CD14-positive monocyte (primary cell): ENCODE data around the gene SPATA46. TPM values are rescaled to one million over a fixed set of nuclear protein-coding genes. Genes with fewer than 3 reads are reported as not detected.

Experiments used
- DNase-seq, 3 donors: peaks; one replicate each; pipeline ENCODE4 v3.0.0-alpha.2; 2011 to 2022
- H2AFZ ChIP-seq: 2 replicates; pipeline ENCODE4 v1.6.0; 2012; ENCODE audit warnings: mild to moderate bottlenecking, low read depth, low read length, inconsistent platforms; ENCODE audit not compliant: insufficient read depth, poor library complexity, severe bottlenecking
- H3K27ac ChIP-seq, 2 donors: 1 replicate in 1 of 2; 2 replicates in 1 of 2; pipeline ENCODE4 v1.5.1; 2012 to 2013; ENCODE audit warnings: low read length in 2 of 2, control low read depth in 1 of 2, inconsistent platforms in 1 of 2, low read depth in 1 of 2, mild to moderate bottlenecking in 1 of 2
- H3K27me3 ChIP-seq, 2 donors: one replicate each; pipeline versions ENCODE4 v1.6.0 to v1.6.1; 2011 to 2013; ENCODE audit warnings: low read length in 2 of 2; ENCODE audit not compliant: control insufficient read depth in 2 of 2, insufficient read depth in 2 of 2
- H3K36me3 ChIP-seq, 2 donors: replicated peaks in 1 of 2; 1 replicate in 1 of 2; 2 replicates in 1 of 2; pipeline versions ENCODE4 v1.5.1 to v1.6.1; 2012 to 2013; ENCODE audit warnings: low read length in 2 of 2, control low read depth in 1 of 2, inconsistent platforms in 1 of 2, mild to moderate bottlenecking in 1 of 2; ENCODE audit not compliant: insufficient read depth in 2 of 2, control insufficient read depth in 1 of 2
- H3K4me1 ChIP-seq, 2 donors: 1 replicate in 1 of 2; 2 replicates in 1 of 2; pipeline versions ENCODE4 v1.5.1 to v1.6.1; 2012 to 2013; ENCODE audit warnings: low read length in 2 of 2, control low read depth in 1 of 2, inconsistent platforms in 1 of 2, mild to moderate bottlenecking in 1 of 2, moderate library complexity in 1 of 2; ENCODE audit not compliant: insufficient read depth in 2 of 2, control insufficient read depth in 1 of 2
- H3K4me2 ChIP-seq: replicated peaks from 2 replicates; pipeline ENCODE3; 2012; ENCODE audit warnings: low read length, moderate library complexity, mild to moderate bottlenecking; ENCODE audit not compliant: poor library complexity, severe bottlenecking; ENCODE audit errors: extremely low read depth
- H3K4me3 ChIP-seq, 3 experiments: fragments of 200-600 bp in 1 of 3; sonication (generic) in 1 of 3; replicated peaks in 1 of 3; 1 replicate in 2 of 3; 2 replicates in 1 of 3; pipeline ENCODE4 v1.5.1; 2011 to 2013; ENCODE audit warnings: low read length in 3 of 3, mild to moderate bottlenecking in 3 of 3, control low read depth in 2 of 3, low read depth in 2 of 3, inconsistent platforms in 1 of 3, moderate library complexity in 1 of 3
- H3K79me2 ChIP-seq: 2 replicates; pipeline ENCODE4 v1.6.0; 2012; ENCODE audit warnings: mild to moderate bottlenecking, control low read depth, inconsistent platforms, low read length, moderate library complexity; ENCODE audit not compliant: insufficient read depth
- H3K9ac ChIP-seq: 2 replicates; pipeline ENCODE4 v1.6.0; 2017; ENCODE audit warnings: low read length, mild to moderate bottlenecking; ENCODE audit not compliant: insufficient read depth, poor library complexity, severe bottlenecking
- H3K9me3 ChIP-seq, 2 donors: replicated peaks in 1 of 2; 1 replicate in 1 of 2; 2 replicates in 1 of 2; pipeline versions ENCODE4 v1.5.1 to v1.6.1; 2012 to 2013; ENCODE audit warnings: low read length in 2 of 2, control low read depth in 1 of 2; ENCODE audit not compliant: control insufficient read depth in 1 of 2, insufficient read depth in 1 of 2
- H4K20me1 ChIP-seq: 2 replicates; pipeline ENCODE4 v1.6.0; 2012; ENCODE audit warnings: mild to moderate bottlenecking, low read length, control low read depth, moderate library complexity; ENCODE audit not compliant: insufficient read depth
- H3K27ac Mint-ChIP-seq, 7 donors: one replicate each; pipeline ENCODE4 v1.8.0; 2020; ENCODE audit warnings: mild to moderate bottlenecking in 7 of 7, mixed read lengths in 7 of 7, moderate library complexity in 6 of 7, inconsistent platforms in 2 of 7
- H3K27me3 Mint-ChIP-seq, 3 donors: one replicate each; pipeline ENCODE4 v1.8.0; 2021 to 2022; ENCODE audit warnings: low read depth in 3 of 3, mild to moderate bottlenecking in 3 of 3, mixed read lengths in 3 of 3, moderate library complexity in 3 of 3, inconsistent platforms in 1 of 3
- H3K36me3 Mint-ChIP-seq, 2 donors: one replicate each; pipeline ENCODE4 v1.8.0; 2020; ENCODE audit warnings: mixed read lengths in 2 of 2, inconsistent platforms in 1 of 2, mild to moderate bottlenecking in 1 of 2
- H3K4me1 Mint-ChIP-seq: one replicate; pipeline ENCODE4 v1.8.0; 2020; ENCODE audit warnings: mild to moderate bottlenecking, mixed read lengths
- H3K4me3 Mint-ChIP-seq, 2 donors: one replicate each; pipeline ENCODE4 v1.8.0; 2020; ENCODE audit warnings: mild to moderate bottlenecking in 2 of 2, mixed read lengths in 2 of 2, moderate library complexity in 1 of 2
- H3K9me3 Mint-ChIP-seq, 7 donors: one replicate each; pipeline ENCODE4 v1.8.0; 2020 to 2022; ENCODE audit warnings: mixed read lengths in 7 of 7, mild to moderate bottlenecking in 6 of 7, moderate library complexity in 6 of 7, inconsistent platforms in 2 of 7
- WGBS: methylation state at CpG from one replicate; pipeline ENCODE4 v1.1.5; 2013; ENCODE audit warnings: missing lambda C conversion rate; ENCODE audit not compliant: insufficient coverage; 5-methylcytosine and 5-hydroxymethylcytosine counted together
- intact Hi-C, 2 donors: fragments of 100-400 bp; cut with micrococcal nuclease; formaldehyde crosslinking; loops; one replicate each; pipeline versions ENCODE4 v1.15.0 to v1.15.1; 2023
- polyA plus RNA-seq, 3 donors: library from polyadenylated mRNA; depleted of rRNA in 1 of 3; unstranded in 2 of 3; stranded (reverse) in 1 of 3; fragments of 300-500 nt in 2 of 3; fragments of >200 nt in 1 of 3; fragmentation: Illumina TruSeq in 2 of 3; gene quantifications; 1 replicate in 2 of 3; 2 replicates in 1 of 3; pipeline ENCODE4 v1.2.3, GENCODE V29; 2012 to 2021
- TF ChIP-seq, protein P1 (sequence below): fragments of 200-600 bp; IDR thresholded peaks from one replicate; pipeline ENCODE4 v1.8.0; 2022; ENCODE audit warnings: antibody characterized with exemption, mild to moderate bottlenecking

Gene SPATA46
- polyA plus RNA-seq, 3 donors: not detected

DNA sequence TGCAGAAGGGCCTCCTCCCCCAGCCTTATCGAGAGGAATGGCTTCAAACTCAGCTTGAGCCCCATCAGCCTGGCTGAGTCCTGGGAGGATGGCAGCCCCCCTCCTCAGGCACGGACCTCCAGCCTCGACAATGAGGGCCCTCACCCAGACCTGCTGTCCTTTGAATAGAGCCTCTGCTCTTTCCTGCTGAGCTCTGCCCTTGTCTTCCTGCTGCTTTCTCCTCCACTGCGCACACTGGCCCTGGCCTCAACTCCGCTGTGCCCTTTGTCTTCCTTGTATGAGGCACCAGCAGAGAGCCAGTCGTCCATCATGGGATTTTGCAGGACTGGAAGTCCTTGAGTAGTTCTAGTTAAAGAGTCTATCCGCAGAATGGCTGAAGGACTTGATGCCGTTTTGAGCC, 6.9 kb upstream of the SPATA46 start:
- Mint-ChIP-seq H3K4me3 (no peak overlapping the region), H3K27me3 (peaks cover 0 to 2% (median 0%) of the 10 kb centered on the region in 3 donors), H3K27ac (peak overlapping the region in 1 of 7 donors; percentile 33), H3K9me3 (no peaks in the 10 kb centered on the region), H3K36me3 (no peaks in the 10 kb centered on the region), H3K4me1 (peaks cover 23% of the 10 kb centered on the region)
- Histone ChIP-seq H3K79me2 (no peaks in the 10 kb centered on the region), H2AFZ (no peak overlapping the region), H4K20me1 (no peaks in the 10 kb centered on the region), H3K27ac (no peak overlapping the region), H3K36me3 (no peaks in the 10 kb centered on the region), H3K4me1 (peaks cover 7 to 21% of the 10 kb centered on the region in 2 donors), H3K4me3 (no peak overlapping the region), H3K4me2 (no peak overlapping the region), H3K9me3 (no peaks in the 10 kb centered on the region), H3K9ac (no peak overlapping the region), H3K27me3 (no peaks in the 10 kb centered on the region)
- TF ChIP-seq, protein P1, sequence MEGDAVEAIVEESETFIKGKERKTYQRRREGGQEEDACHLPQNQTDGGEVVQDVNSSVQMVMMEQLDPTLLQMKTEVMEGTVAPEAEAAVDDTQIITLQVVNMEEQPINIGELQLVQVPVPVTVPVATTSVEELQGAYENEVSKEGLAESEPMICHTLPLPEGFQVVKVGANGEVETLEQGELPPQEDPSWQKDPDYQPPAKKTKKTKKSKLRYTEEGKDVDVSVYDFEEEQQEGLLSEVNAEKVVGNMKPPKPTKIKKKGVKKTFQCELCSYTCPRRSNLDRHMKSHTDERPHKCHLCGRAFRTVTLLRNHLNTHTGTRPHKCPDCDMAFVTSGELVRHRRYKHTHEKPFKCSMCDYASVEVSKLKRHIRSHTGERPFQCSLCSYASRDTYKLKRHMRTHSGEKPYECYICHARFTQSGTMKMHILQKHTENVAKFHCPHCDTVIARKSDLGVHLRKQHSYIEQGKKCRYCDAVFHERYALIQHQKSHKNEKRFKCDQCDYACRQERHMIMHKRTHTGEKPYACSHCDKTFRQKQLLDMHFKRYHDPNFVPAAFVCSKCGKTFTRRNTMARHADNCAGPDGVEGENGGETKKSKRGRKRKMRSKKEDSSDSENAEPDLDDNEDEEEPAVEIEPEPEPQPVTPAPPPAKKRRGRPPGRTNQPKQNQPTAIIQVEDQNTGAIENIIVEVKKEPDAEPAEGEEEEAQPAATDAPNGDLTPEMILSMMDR: no peak
- WGBS: 98% methylated on average over 8 of the region's 8 CpGs
- intact Hi-C loops: no loop called here
- no peak for DNase-seq

DNA sequence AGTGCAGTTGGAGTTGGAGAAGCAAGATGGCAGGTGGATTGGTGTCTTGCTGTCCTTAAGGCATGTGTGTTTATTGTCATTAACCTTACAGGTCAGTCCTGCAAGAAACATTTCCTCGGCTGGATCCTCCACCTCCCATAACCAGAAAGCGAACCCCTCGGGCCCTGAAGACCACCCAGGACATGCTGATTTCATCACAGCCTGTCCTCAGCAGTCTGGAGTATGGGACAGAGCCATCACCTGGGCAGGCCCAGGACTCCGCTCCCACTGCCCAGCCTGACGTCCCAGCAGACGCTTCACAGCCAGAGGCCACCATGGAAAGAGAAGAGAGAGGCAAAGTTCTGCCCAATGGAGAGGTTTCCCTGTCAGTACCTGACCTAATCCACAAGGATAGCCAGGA, 6.4 kb upstream of the SPATA46 start:
- no peaks in the 10 kb centered on the region for H4K20me1 ChIP-seq
- no peak for DNase-seq
- H3K9me3 Mint-ChIP-seq: no peaks in the 10 kb centered on the region
- H3K9me3 ChIP-seq: no peaks in the 10 kb centered on the region
- H3K27ac Mint-ChIP-seq: no peak overlapping the region
- H3K4me1 ChIP-seq: peaks cover 7 to 21% of the 10 kb centered on the region in 2 donors
- no peaks in the 10 kb centered on the region for H3K36me3 ChIP-seq
- H3K4me1 Mint-ChIP-seq: peaks cover 20% of the 10 kb centered on the region
- no peaks in the 10 kb centered on the region for H3K27me3 ChIP-seq
- H3K4me3 Mint-ChIP-seq: no peak overlapping the region
- H2AFZ ChIP-seq: no peak overlapping the region
- no peak overlapping the region for H3K4me3 ChIP-seq
- no peak overlapping the region for H3K27ac ChIP-seq
- no peak overlapping the region for H3K9ac ChIP-seq
- WGBS: 96% methylated on average over 4 of the region's 6 CpGs
- TF ChIP-seq, protein P1: no peak
- intact Hi-C loops: no loop called here
- no peak overlapping the region for H3K4me2 ChIP-seq
- no peaks in the 10 kb centered on the region for H3K36me3 Mint-ChIP-seq
- no peaks in the 10 kb centered on the region for H3K79me2 ChIP-seq
- peaks cover 0 to 2% (median 0%) of the 10 kb centered on the region in 3 donors for H3K27me3 Mint-ChIP-seq
